Activated T-helper 1 cell treated with anti-CD3 and anti-CD28 coated beads, Interleukin-12 subunit alpha, Interleukin-12 subunit beta, Interleukin-2, Interleukin-4 antibody, amounts not matched to agents 30 ng/mL and 10 ng/mL and 1 ng/mL, durations not matched to agents 14 hours and 24 hours and 36 hours (primary cell): Measurements from ENCODE around the gene EARS2. TPM values are rescaled to one million over a fixed set of nuclear protein-coding genes. Genes with fewer than 3 reads are reported as not detected.
A peak's percentile ranks its signal among the peaks of the same experiment; 100 is the strongest.
"Not testable (repeated sequence)": the region's sequence is repeated elsewhere in the genome, so short reads cannot be mapped to it uniquely, and the experiment has no call there.

Experiments
- DNase-seq: peaks from one replicate; pipeline ENCODE4 v3.0.0; 2021; ENCODE audit warnings: low spot score
- H3K27ac Mint-ChIP-seq: one replicate; pipeline ENCODE4 v1.8.0; 2021; ENCODE audit warnings: mild to moderate bottlenecking, mixed read lengths
- H3K27me3 Mint-ChIP-seq: one replicate; pipeline ENCODE4 v1.8.0; 2022; ENCODE audit warnings: mild to moderate bottlenecking, moderate library complexity, mixed read lengths; ENCODE audit not compliant: insufficient read depth
- H3K36me3 Mint-ChIP-seq: one replicate; pipeline ENCODE4 v1.8.0; 2021; ENCODE audit warnings: low read depth, mixed read lengths
- H3K4me1 Mint-ChIP-seq: one replicate; pipeline ENCODE4 v1.8.0; 2021; ENCODE audit warnings: low read depth, mixed read lengths
- H3K4me3 Mint-ChIP-seq: one replicate; pipeline ENCODE4 v1.8.0; 2021; ENCODE audit warnings: mild to moderate bottlenecking, moderate library complexity, mixed read lengths
- H3K9me3 Mint-ChIP-seq: one replicate; pipeline ENCODE4 v1.8.0; 2021; ENCODE audit warnings: mixed read lengths
- intact Hi-C: fragments of 100-400 bp; cut with micrococcal nuclease; formaldehyde crosslinking; loops from one replicate; pipeline ENCODE4 v1.15.1; 2024
- total RNA-seq: library from RNA; stranded (reverse); gene quantifications from 2 replicates; pipeline ENCODE4 v1.2.3, GENCODE V29; 2022

EARS2 gene
- total RNA-seq: 27.8 and 29.9 TPM in 2 replicates

DNA sequence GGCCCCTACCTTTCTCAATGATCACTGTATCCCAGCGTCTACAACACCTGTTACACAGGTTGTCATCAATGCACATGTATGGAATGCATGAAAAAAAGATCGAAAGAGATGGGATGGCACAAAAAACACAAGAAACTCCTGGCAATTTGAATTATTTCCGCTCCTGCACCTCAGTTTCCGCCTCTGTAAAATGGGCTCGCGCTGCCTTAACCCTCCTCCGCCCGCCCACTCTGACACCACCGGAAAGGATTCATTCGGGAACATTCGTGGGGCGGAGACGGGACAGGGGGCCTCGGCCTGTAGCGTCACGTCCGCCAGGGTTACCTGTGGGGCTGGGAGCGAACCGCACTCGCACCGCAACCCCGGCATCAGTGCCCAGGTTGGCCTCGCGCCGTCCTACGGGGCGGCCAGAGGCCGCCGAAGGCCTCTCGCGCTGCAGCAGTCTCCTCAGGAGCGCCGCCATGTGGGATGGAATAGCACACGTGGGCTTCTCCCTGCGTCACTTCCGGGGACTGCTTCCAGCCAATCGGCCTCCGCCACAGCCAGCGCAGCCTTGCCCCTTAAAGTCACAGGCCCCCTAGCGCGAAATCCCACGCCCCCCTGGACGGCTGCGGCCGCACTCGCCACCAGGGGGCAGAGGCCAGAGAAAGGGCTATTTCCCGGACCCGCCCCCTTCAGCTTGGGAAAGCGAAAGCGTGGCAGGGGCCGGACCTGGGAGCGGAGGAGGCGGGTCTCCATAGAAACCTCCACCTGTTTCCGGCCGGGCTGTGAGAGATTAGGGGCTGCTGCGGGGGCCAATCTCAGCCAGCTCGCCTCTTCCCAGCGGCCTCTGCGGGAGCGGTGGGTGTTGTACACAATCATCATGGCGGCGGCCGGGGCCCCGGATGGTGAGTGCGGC lies at the start of gene EARS2, which contains the start of gene UBFD1:
Gene EARS2, minus strand, starts transcription at position 470 of the 898 bp plus-strand sequence. Its CDS starts 7 bp downstream, at position 463.
Gene UBFD1, plus strand, starts transcription at position 847 of the 898 bp plus-strand sequence. Its CDS starts 16 bp downstream, at position 863.
- intact Hi-C loops: loop anchor here (1.0 to 5.0 kb wide), 11 partner anchors 39 to 1960 kb away; partner anchors contain the start of genes COG7, DCTN5, GGA2 and METTL9
- DNase-seq: peak; percentile 96
- H3K4me3 Mint-ChIP-seq: peak within 1 kb of the TSS; percentile 95
- H3K27ac Mint-ChIP-seq: peak within 1 kb of the TSS; percentile 92
- H3K27me3 Mint-ChIP-seq: peaks cover 4% of the 10 kb centered on the region
- H3K4me1 Mint-ChIP-seq: peaks cover 44% of the 10 kb centered on the region
- H3K9me3 Mint-ChIP-seq: no peaks in the 10 kb centered on the region
- peaks cover 26% of the 10 kb centered on the region for H3K36me3 Mint-ChIP-seq

DNA sequence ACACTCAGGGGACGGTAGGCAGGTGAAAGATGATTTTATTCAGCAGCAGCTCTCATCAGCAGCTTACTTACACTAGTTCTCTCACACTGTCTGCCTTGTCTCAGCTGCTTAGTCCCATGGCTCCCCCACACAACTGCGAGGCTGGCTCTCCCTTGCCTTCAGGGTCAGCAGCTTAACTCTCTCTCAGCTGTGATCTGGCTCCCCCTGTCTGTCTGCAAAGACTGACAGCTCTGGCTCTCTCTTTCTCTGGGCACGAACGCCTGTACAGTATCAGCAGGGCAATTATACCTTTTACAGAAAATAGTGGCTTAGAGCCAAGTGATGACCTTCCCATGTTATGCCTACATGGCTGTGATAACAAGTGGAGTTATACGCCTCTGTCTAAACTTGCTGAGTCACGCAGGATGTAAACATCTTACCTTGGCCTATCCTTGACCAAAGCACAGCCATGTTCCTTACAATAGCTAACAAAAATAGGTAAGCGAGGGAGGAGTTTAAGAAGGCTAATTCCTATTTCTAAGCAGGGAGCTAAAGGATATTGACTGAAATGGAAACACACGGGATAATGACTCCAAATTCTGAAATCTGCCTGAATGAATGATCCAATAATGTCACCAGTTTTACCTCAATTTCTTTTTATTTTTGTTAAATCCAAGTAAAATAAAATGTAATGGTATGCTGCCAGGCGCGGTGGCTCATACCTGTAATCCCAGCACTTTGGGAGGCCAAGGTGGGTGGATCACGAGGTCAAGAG lies 40.0 kb upstream of the EARS2 start:
- intact Hi-C loops: loop anchor here (2.0 kb wide), 1 partner anchor 82 kb away; no protein-coding TSS in a partner anchor

DNA sequence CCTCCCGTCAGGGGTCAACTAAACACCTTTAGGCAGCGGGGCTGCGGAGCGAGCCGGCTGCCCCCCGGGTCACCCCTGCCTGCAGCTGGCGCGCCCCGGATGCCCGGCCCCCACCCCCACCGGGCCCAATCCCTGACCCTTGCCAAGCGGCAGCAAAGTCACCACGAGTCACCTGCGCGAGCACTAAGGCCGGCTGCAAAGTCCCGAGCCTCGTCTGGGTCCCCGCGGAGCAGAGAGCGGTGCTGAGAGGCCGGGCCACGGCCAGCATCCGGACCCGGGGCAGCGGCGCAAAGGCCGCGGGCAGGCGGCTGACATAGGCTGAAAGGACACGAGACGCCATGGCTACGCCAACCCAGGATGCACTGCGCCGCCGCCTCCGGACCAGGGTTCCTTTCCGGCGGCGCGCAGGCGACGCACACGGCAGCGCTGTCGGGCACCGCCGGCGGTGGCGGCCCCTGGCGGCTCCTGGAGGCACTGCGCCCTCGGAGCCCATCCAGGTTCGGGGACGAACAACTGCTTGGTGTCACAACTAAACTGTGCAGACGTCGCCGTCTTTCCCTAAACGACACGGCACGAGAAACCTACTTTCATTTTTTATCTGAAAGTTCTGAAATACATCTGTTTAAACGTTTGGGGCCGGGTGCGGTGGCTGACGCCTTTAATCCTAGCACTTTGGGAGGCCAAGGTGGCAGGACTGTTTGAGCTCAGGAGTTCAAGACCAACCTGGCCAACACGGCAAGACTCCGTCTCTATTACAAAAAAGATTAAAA lies 39.0 kb upstream of the EARS2 start, which contains the start of gene NDUFAB1:
Gene NDUFAB1, minus strand, starts transcription at position 366 of the 770 bp plus-strand sequence. Its CDS starts 26 bp downstream, at position 340.
- Mint-ChIP-seq H3K27ac (peak within 1 kb of the TSS; percentile 80), H3K4me1 (peaks cover 30% of the 10 kb centered on the region), H3K27me3 (no peaks in the 10 kb centered on the region), H3K36me3 (peaks cover 16% of the 10 kb centered on the region), H3K4me3 (peak within 1 kb of the TSS; percentile 88), H3K9me3 (no peaks in the 10 kb centered on the region)
- intact Hi-C loops: loop anchor here (1.0 to 2.0 kb wide), 5 partner anchors 39 to 144 kb away; partner anchors contain the start of genes DCTN5, EARS2, PALB2 and PLK1
- peak; percentile 90 for DNase-seq

More for the DNA sequence above, 40.0 kb upstream of the EARS2 start:
- H3K27ac Mint-ChIP-seq: peak overlapping the region; percentile 65
- H3K27me3 Mint-ChIP-seq: no peaks in the 10 kb centered on the region
- H3K9me3 Mint-ChIP-seq: no peaks in the 10 kb centered on the region
- peaks cover 11% of the 10 kb centered on the region for H3K36me3 Mint-ChIP-seq
- peaks cover 21% of the 10 kb centered on the region for H3K4me1 Mint-ChIP-seq
- DNase-seq: no peak
- H3K4me3 Mint-ChIP-seq: peak overlapping the region; percentile 53

DNA sequence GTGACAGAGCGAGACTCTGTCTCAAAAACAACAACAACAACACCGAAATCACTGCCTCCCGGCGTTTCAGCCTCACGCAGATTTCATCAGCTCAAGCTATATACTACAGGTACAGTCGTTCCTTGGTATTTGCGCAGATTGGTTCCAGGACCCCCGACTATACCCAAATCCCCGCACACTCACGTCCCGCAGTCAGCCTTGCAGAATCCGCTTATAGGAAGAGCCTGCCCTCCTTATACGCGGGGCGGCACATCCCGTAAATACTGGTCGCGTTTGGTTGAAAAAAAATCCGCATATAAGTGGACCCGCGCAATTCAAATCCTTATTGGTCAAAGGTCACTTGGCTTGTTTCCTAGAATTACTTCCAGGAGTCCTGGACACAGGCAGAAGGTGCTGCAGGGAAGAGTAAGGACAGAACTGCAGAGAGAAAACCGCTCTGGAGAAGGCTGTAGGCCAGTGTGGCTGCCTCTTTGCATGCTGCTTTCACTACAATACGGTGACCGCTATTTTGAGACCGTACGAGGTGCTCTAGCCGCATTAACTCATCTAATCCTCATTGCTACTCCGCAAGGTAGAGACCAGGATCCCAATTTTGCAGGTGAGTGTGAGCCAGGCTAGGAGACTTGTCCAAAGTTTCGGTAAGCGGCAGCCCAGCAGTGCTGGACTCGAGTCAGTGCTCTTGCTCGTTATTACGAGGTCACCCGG lies 38.2 kb upstream of the EARS2 start:
- no peaks in the 10 kb centered on the region for H3K27me3 Mint-ChIP-seq
- no peak overlapping the region for H3K27ac Mint-ChIP-seq
- peaks cover 16% of the 10 kb centered on the region for H3K36me3 Mint-ChIP-seq
- intact Hi-C loops: no loop called here
- peak overlapping the region; percentile 88 for H3K4me3 Mint-ChIP-seq
- no peak for DNase-seq
- H3K4me1 Mint-ChIP-seq: peaks cover 30% of the 10 kb centered on the region
- H3K9me3 Mint-ChIP-seq: no peaks in the 10 kb centered on the region

DNA sequence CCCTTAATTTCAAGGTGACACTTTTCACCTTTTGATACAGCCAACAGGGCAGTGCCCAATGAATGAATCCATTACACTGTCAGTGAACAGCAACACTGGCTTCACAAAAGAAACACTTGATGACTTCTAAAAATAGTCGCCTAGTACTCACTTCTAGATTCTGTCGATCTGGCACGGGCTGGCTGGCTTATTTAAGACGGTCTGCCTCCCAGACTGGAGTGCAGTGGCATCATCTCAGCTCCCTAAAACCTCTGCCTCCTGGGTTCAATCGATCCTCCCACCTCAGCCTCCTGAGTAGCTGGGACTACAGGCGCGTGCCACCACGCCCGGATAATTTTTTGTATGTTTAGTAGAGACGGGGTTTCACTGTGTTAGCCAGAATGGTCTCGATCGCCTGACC lies 37.0 kb upstream of the EARS2 start:
- H3K27ac Mint-ChIP-seq: no peak overlapping the region
- DNase-seq: no peak
- H3K4me1 Mint-ChIP-seq: peaks cover 30% of the 10 kb centered on the region
- no peaks in the 10 kb centered on the region for H3K27me3 Mint-ChIP-seq
- no peaks in the 10 kb centered on the region for H3K9me3 Mint-ChIP-seq
- intact Hi-C loops: no loop called here
- no peak overlapping the region for H3K4me3 Mint-ChIP-seq
- H3K36me3 Mint-ChIP-seq: peaks cover 22% of the 10 kb centered on the region

DNA sequence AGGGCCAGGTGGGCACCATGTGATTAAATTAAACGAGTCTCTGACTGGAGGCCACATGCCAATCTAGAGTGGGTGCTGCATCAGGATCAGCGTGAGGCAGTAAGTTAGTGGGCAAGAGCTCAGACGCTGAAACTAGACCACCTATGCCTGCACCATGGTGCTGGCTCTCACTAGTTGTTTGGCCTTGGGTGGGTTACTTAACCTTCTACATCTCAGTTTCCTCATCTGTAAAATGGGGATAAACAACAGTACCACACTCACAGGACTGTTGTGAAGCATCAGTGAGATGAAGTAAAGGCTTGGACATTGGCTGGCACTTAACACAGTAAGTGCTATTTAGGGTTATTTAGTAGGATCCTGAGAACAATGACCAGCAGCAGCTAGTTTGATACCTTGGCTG lies 33.0 kb upstream of the EARS2 start:
- intact Hi-C loops: no loop called here
- DNase-seq: no peak
- peaks cover 27% of the 10 kb centered on the region for H3K36me3 Mint-ChIP-seq

DNA sequence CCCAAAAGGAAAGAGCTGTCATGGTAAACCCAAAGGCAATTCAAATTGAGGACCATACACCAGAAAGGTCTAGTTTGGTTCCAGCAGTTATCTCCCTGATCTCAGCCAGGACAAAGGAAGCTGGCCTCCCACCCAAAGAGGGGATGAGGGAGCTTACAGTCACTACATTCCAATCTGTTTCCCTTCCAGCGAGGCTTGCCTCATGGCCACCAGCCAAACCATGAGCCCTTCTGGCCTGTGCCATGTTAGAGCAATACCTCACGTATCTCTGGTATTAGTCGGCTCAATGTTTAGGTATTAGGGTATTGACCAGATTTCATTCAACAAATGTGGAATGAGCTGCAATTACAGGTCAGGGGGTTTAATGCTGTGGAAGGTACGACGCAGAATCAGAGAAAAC lies 30.6 kb upstream of the EARS2 start:
- intact Hi-C loops: no loop called here
- H3K27ac Mint-ChIP-seq: no peak overlapping the region
- H3K4me1 Mint-ChIP-seq: peaks cover 12% of the 10 kb centered on the region
- H3K27me3 Mint-ChIP-seq: no peaks in the 10 kb centered on the region
- peaks cover 28% of the 10 kb centered on the region for H3K36me3 Mint-ChIP-seq
- no peak for DNase-seq
- no peak overlapping the region for H3K4me3 Mint-ChIP-seq
- H3K9me3 Mint-ChIP-seq: no peaks in the 10 kb centered on the region

More for the DNA sequence above, 33.0 kb upstream of the EARS2 start:
- Mint-ChIP-seq H3K9me3 (no peaks in the 10 kb centered on the region), H3K4me1 (peaks cover 20% of the 10 kb centered on the region), H3K27ac (no peak overlapping the region), H3K4me3 (no peak overlapping the region), H3K27me3 (no peaks in the 10 kb centered on the region)

DNA sequence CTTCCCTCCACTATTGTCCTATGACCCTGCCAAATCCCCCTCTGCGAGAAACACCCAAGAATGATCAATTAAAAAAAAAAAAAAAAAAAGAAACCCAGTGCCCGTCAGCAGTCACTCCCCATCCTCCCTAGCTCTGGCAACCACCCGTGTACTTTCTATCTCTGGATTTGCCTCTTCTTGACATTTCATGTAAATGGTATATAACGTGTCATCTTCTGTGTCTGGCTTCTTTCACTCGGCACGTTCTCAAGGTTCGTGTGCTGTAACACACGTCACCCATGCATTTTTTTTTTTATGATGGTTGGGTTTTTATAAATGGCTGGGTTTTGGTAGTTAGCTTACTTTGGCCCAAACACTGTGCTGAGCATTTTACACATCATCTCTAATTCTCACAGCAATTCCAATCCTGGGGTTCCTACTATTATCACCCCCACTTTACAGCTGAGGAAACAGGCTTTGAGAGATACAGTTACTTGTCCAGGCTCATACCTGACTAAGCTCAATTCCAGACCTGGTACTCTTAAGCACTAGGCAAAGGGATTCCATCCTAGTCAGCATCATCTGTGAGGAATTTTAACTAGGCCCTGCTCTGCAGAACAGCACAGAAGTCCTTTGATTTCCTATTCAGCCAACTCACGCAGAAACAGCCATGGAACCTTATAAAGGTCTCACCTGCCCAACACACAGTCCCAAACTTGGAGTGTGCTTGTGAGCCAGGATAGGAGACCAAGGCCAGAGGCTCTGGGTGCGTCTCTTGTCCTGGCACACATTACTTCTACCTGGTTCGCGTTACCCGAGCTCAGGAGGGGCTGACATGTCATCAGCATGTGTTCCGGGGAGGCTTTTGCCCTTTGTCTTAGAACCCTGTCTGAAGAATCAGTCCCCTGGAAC lies 27.3 kb upstream of the EARS2 start:
- intact Hi-C loops: no loop called here
- H3K27me3 Mint-ChIP-seq: no peaks in the 10 kb centered on the region
- no peak overlapping the region for H3K4me3 Mint-ChIP-seq
- no peaks in the 10 kb centered on the region for H3K9me3 Mint-ChIP-seq
- no peak overlapping the region for H3K27ac Mint-ChIP-seq
- H3K4me1 Mint-ChIP-seq: no peaks in the 10 kb centered on the region
- no peak for DNase-seq
- peaks cover 33% of the 10 kb centered on the region for H3K36me3 Mint-ChIP-seq

DNA sequence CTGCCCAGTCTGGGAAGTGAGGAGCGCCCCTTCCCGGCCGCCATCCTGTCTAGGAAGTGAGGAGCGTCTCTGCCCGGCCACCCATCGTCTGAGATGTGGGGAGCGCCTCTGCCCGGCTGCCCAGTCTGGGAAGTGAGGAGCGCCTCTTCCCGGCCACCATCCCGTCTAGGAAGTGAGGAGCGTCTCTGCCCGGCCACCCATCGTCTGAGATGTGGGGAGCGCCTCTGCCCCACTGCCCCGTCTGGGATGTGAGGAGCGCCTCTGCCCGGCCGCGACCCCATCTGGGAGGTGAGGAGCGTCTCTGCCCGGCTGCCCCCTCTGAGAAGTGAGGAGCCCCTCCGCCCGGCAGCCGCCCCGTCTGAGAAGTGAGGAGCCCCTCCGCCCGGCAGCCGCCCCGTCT lies 26.1 kb upstream of the EARS2 start:
- DNase-seq, H3K4me3 Mint-ChIP-seq, H3K27me3 Mint-ChIP-seq, intact Hi-C loops, H3K4me1 Mint-ChIP-seq, H3K27ac Mint-ChIP-seq, H3K9me3 Mint-ChIP-seq: not testable (repeated sequence)
- peaks cover 32% of the 10 kb centered on the region for H3K36me3 Mint-ChIP-seq

DNA sequence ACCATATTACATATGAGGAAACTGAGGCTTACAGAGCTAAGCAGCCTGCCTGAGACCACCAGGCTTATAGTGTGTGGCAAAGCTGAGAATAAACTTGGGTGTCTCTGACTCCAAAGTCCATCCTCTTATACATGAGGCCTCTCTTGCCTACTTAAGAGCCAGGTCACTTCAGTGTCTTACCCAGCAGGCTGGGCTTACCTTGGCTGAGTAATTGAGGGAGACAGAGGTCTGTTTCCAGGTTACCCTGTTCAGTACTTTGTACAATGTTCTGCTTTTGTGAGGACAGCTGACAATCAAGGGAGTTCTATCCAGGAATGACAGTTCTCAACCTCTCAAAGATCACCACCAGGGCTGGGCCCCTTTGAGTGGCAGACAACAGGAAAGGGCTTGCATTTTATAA lies 24.6 kb upstream of the EARS2 start:
- DNase-seq: no peak
- Mint-ChIP-seq H3K36me3 (peaks cover 32% of the 10 kb centered on the region), H3K4me1 (no peaks in the 10 kb centered on the region), H3K27me3 (no peaks in the 10 kb centered on the region), H3K4me3 (no peak overlapping the region), H3K27ac (no peak overlapping the region), H3K9me3 (no peaks in the 10 kb centered on the region)
- intact Hi-C loops: no loop called here

DNA sequence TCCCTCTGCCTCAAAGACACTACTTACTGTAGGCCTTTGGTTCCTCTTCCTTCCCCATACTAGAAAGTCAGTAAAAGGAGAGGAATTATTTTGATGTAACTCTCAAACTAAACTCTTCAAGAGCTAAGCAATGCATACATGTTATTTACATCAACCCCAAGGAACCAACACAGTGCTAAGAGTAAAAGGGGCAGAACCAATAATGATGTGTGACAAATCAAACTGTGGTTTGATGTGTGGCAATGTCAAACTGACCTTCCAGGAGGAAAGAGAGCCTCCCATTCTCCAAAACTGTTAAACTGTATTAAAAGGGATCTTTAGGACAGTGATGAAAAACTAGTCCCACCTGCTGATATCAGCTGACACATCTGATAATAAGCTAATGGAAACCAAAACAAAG lies 23.2 kb upstream of the EARS2 start:
- Mint-ChIP-seq H3K9me3 (no peaks in the 10 kb centered on the region), H3K27ac (no peak overlapping the region), H3K27me3 (no peaks in the 10 kb centered on the region), H3K4me1 (no peaks in the 10 kb centered on the region), H3K4me3 (no peak overlapping the region), H3K36me3 (peaks cover 28% of the 10 kb centered on the region)
- no peak for DNase-seq
- intact Hi-C loops: no loop called here
